DOHH2 (cell line): ENCODE data around the gene YBX2.
A peak's percentile ranks its signal among the peaks of the same experiment; 100 is the strongest.

Source experiments
- H3F3A ChIP-seq: fragments of 200-600 bp; sonication (generic), shearing (Covaris generic); 2 replicates; pipeline ENCODE4 v1.6.0; 2016; ENCODE audit warnings: antibody characterized with exemption, mild to moderate bottlenecking; ENCODE audit not compliant: control insufficient read depth, insufficient read depth
- H3K27ac ChIP-seq: fragments of 200-600 bp; sonication (generic); 2 replicates; pipeline ENCODE4 v1.5.1; 2014; ENCODE audit warnings: low read depth, mild to moderate bottlenecking, low read length, moderate library complexity
- H3K27me3 ChIP-seq: fragments of 200-600 bp; sonication (generic); 2 replicates; pipeline ENCODE4 v1.6.1; 2014; ENCODE audit warnings: mild to moderate bottlenecking, low read length, mixed read lengths; ENCODE audit not compliant: control insufficient read depth
- H3K36me3 ChIP-seq: fragments of 200-600 bp; sonication (generic); 2 replicates; pipeline ENCODE4 v1.6.1; 2014; ENCODE audit warnings: mild to moderate bottlenecking, low read length, moderate library complexity, mixed read lengths; ENCODE audit not compliant: control insufficient read depth
- H3K4me1 ChIP-seq: fragments of 200-600 bp; sonication (generic); 2 replicates; pipeline ENCODE4 v1.6.1; 2014; ENCODE audit warnings: mild to moderate bottlenecking, low read length, mixed read lengths; ENCODE audit not compliant: control insufficient read depth
- H3K4me2 ChIP-seq: fragments of 200-600 bp; sonication (generic); 2 replicates; pipeline ENCODE4 v1.6.0; 2014; ENCODE audit warnings: mild to moderate bottlenecking, low read length, moderate library complexity
- H3K4me3 ChIP-seq: fragments of 200-600 bp; sonication (generic); 2 replicates; pipeline ENCODE4 v1.5.1; 2014; ENCODE audit warnings: mild to moderate bottlenecking, low read length, mixed read lengths
- H3K79me2 ChIP-seq: fragments of 200-600 bp; sonication (generic); 2 replicates; pipeline ENCODE4 v1.6.1; 2014; ENCODE audit warnings: mild to moderate bottlenecking, low read length, mixed read lengths; ENCODE audit not compliant: control insufficient read depth
- H3K9me2 ChIP-seq: fragments of 200-600 bp; sonication (generic); replicated peaks from 2 replicates; pipeline ENCODE4 v1.6.1; 2014; ENCODE audit warnings: mild to moderate bottlenecking, low read length, mixed read lengths; ENCODE audit not compliant: control insufficient read depth
- H3K9me3 ChIP-seq: fragments of 200-600 bp; sonication (generic); 2 replicates; pipeline ENCODE4 v1.6.1; 2014; ENCODE audit warnings: antibody characterized with exemption, low read length, mixed read lengths; ENCODE audit not compliant: control insufficient read depth, insufficient read depth
- H4K20me1 ChIP-seq: fragments of 200-600 bp; sonication (generic); 2 replicates; pipeline ENCODE4 v1.6.0; 2014; ENCODE audit warnings: low read depth, mild to moderate bottlenecking, antibody characterized with exemption, low read length, moderate library complexity; ENCODE audit not compliant: control insufficient read depth, insufficient read depth
- CTCF ChIP-seq: fragments of 200-600 bp; sonication (generic); IDR thresholded peaks from one replicate; pipeline ENCODE4 v1.5.1; 2014; ENCODE audit warnings: antibody characterized with exemption, mild to moderate bottlenecking, low read depth, low read length; ENCODE audit not compliant: poor library complexity, severe bottlenecking
- EZH2phosphoT487 ChIP-seq: fragments of 200-600 bp; sonication (generic); IDR thresholded peaks from 2 replicates; pipeline ENCODE4 v1.6.1; 2017; ENCODE audit warnings: borderline replicate concordance, mild to moderate bottlenecking, antibody characterized with exemption, low read length, moderate library complexity, mixed read lengths

Gene YBX2

GRCh38 chr17:7311110-7311705, 16.8 kb upstream of the YBX2 start:
- Histone ChIP-seq H3K36me3 (peaks cover 81% of the 10 kb centered on the region), H3K4me3 (no peak overlapping the region), H4K20me1 (peaks cover 34% of the 10 kb centered on the region), H3K9me3 (no peaks in the 10 kb centered on the region), H3K27me3 (no peaks in the 10 kb centered on the region), H3K9me2 (no peaks in the 10 kb centered on the region), H3K4me1 (peaks cover 58% of the 10 kb centered on the region), H3F3A (peaks cover 67% of the 10 kb centered on the region), H3K4me2 (peak overlapping the region; percentile 73; the same call in 1 of the 2 replicates), H3K27ac (no peak overlapping the region), H3K79me2 (peaks cover 68% of the 10 kb centered on the region)
- TF ChIP-seq EZH2phosphoT487 (no peak), CTCF (no peak)

GRCh38 chr17:7309628-7310027, 15.2 kb upstream of the YBX2 start:
- H3K4me2 ChIP-seq, result peak overlapping the region; percentile 73
- no peaks in the 10 kb centered on the region for H3K9me3 ChIP-seq
- peak overlapping the region; percentile 84 for H3K4me3 ChIP-seq
- H3K79me2 ChIP-seq, result peaks cover 63% of the 10 kb centered on the region
- peaks cover 34% of the 10 kb centered on the region for H4K20me1 ChIP-seq
- TF ChIP-seq EZH2phosphoT487 (no peak), CTCF (no peak)
- peak overlapping the region; percentile 87 for H3K27ac ChIP-seq
- peaks cover 66% of the 10 kb centered on the region for H3F3A ChIP-seq
- H3K27me3 ChIP-seq, result no peaks in the 10 kb centered on the region
- H3K9me2 ChIP-seq, result no peaks in the 10 kb centered on the region
- peaks cover 69% of the 10 kb centered on the region for H3K36me3 ChIP-seq
- H3K4me1 ChIP-seq, result peaks cover 53% of the 10 kb centered on the region

- Histone ChIP-seq H3K27ac (peak overlapping the region; percentile 87), H4K20me1 (peaks cover 34% of the 10 kb centered on the region), H3K9me3 (no peaks in the 10 kb centered on the region), H3K4me3 (peak overlapping the region; percentile 84), H3K36me3 (peaks cover 62% of the 10 kb centered on the region), H3K4me2 (peak overlapping the region; percentile 73), H3K9me2 (no peaks in the 10 kb centered on the region), H3K4me1 (peaks cover 45% of the 10 kb centered on the region), H3F3A (peaks cover 59% of the 10 kb centered on the region), H3K27me3 (no peaks in the 10 kb centered on the region), H3K79me2 (peaks cover 55% of the 10 kb centered on the region)
- TF ChIP-seq EZH2phosphoT487 (no peak), CTCF (no peak)
These were observed 14.4 kb upstream of the YBX2 start for GRCh38 chr17:7308625-7309433.
